PC-3 (cell line): ENCODE data around the gene SLC25A25. TPM values are rescaled to one million over a fixed set of nuclear protein-coding genes. Genes with fewer than 3 reads are reported as not detected.

Experiments used
- ATAC-seq: fragments of 200-7000 bp; cut with Tn5 transposase; 2 replicates; pipeline ENCODE4 v1.9.1; 2020; ENCODE audit warnings: mild to moderate bottlenecking, moderate library complexity
- BruUV-seq: library from RNA; stranded (reverse); fragments of 400-500 nt; replicated peaks from 2 replicates; lab custom pipeline; 2021; lab: Mats Ljungman, UMichigan
- CTCF ChIA-PET: fragments of 300-600 bp; sonication (Branson Sonifier 250); formaldehyde crosslinking; loops from one replicate; lab custom pipeline; 2022; ENCODE audit warnings: antibody characterized with exemption; lab: Charles Lee
- POLR2A ChIA-PET: fragments of 300-600 bp; sonication (Branson Sonifier 250); formaldehyde crosslinking; loops from one replicate; lab custom pipeline; 2022; ENCODE audit warnings: antibody characterized with exemption; ENCODE audit not compliant: unreplicated experiment; lab: Charles Lee
- DNase-seq: peaks from one replicate; pipeline ENCODE4 v3.0.0-alpha.2; 2015
- H2AFZ ChIP-seq: fragments of 300-600 bp; sonication (generic); 2 replicates; pipeline ENCODE4 v1.6.0; 2016; ENCODE audit warnings: antibody characterized with exemption, low read length
- H3F3A ChIP-seq: fragments of 300-600 bp; sonication (generic); one replicate; pipeline ENCODE4 v1.6.0; 2017; ENCODE audit warnings: antibody characterized with exemption, low read length, control low read depth, mild to moderate bottlenecking; ENCODE audit not compliant: unreplicated experiment
- H3K27ac ChIP-seq: fragments of 300-600 bp; sonication (generic); 2 replicates; pipeline ENCODE4 v1.5.1; 2016; ENCODE audit warnings: mild to moderate bottlenecking, low read length
- H3K27me3 ChIP-seq: fragments of 300-600 bp; sonication (generic); 2 replicates; pipeline ENCODE4 v1.6.1; 2016; ENCODE audit warnings: low read length, mixed read lengths
- H3K36me3 ChIP-seq: fragments of 300-600 bp; sonication (generic); 2 replicates; pipeline ENCODE4 v1.6.1; 2016; ENCODE audit warnings: low read depth, mixed run types, low read length, mixed read lengths
- H3K4me1 ChIP-seq: fragments of 300-600 bp; sonication (generic); 2 replicates; pipeline ENCODE4 v1.5.1; 2016; ENCODE audit warnings: low read length; ENCODE audit not compliant: insufficient read depth
- H3K4me2 ChIP-seq: fragments of 300-600 bp; sonication (generic); 2 replicates; pipeline ENCODE4 v1.6.0; 2016; ENCODE audit warnings: low read length
- H3K4me3 ChIP-seq: fragments of 300-600 bp; sonication (generic); 2 replicates; pipeline ENCODE4 v1.5.1; 2016; ENCODE audit warnings: mild to moderate bottlenecking, low read length, mixed read lengths
- H3K79me2 ChIP-seq: fragments of 300-600 bp; sonication (generic); 2 replicates; pipeline ENCODE4 v1.6.1; 2017; ENCODE audit warnings: low read length, mixed read lengths
- H3K9ac ChIP-seq: fragments of 300-600 bp; sonication (generic); 2 replicates; pipeline ENCODE4 v1.6.0; 2016; ENCODE audit warnings: mild to moderate bottlenecking, low read length
- H3K9me2 ChIP-seq: fragments of 300-600 bp; sonication (generic); replicated peaks from 2 replicates; pipeline ENCODE4 v1.6.1; 2016; ENCODE audit warnings: mixed run types, low read length, mixed read lengths
- H3K9me3 ChIP-seq: fragments of 300-600 bp; sonication (generic); 2 replicates; pipeline ENCODE4 v1.6.1; 2016; ENCODE audit warnings: low read length, mixed read lengths
- H4K20me1 ChIP-seq: fragments of 300-600 bp; sonication (generic); 2 replicates; pipeline ENCODE4 v1.6.1; 2016; ENCODE audit warnings: low read length, mixed read lengths
- EZH2 ChIP-seq: fragments of 300-600 bp; sonication (generic); IDR thresholded peaks from one replicate; pipeline ENCODE4 v1.6.1; 2017; ENCODE audit warnings: antibody characterized with exemption, mild to moderate bottlenecking, low read length; ENCODE audit not compliant: unreplicated experiment
- EZH2phosphoT487 ChIP-seq: fragments of 300-600 bp; sonication (generic); IDR thresholded peaks from 2 replicates; pipeline ENCODE4 v1.6.1; 2018; ENCODE audit warnings: mild to moderate bottlenecking, antibody characterized with exemption, low read length, borderline replicate concordance
- intact Hi-C: fragments of 100-400 bp; cut with micrococcal nuclease; formaldehyde crosslinking; loops from 2 replicates; pipeline ENCODE4 v1.9.0; 2023
- total RNA-seq: library from RNA; depleted of rRNA; stranded (reverse); fragments of >200 nt; gene quantifications from 2 replicates; pipeline ENCODE4 v1.2.3, GENCODE V29; 2014
- TF ChIP-seq, protein P1 (sequence below): fragments of 300-600 bp; sonication (generic); conservative IDR thresholded peaks from 2 replicates; pipeline ENCODE4 v1.5.1; 2017; ENCODE audit warnings: antibody characterized with exemption, low read depth, mild to moderate bottlenecking, low read length

SLC25A25 gene
- total RNA-seq, 1 experiment from 2014 or later: 25.2 TPM

DNA sequence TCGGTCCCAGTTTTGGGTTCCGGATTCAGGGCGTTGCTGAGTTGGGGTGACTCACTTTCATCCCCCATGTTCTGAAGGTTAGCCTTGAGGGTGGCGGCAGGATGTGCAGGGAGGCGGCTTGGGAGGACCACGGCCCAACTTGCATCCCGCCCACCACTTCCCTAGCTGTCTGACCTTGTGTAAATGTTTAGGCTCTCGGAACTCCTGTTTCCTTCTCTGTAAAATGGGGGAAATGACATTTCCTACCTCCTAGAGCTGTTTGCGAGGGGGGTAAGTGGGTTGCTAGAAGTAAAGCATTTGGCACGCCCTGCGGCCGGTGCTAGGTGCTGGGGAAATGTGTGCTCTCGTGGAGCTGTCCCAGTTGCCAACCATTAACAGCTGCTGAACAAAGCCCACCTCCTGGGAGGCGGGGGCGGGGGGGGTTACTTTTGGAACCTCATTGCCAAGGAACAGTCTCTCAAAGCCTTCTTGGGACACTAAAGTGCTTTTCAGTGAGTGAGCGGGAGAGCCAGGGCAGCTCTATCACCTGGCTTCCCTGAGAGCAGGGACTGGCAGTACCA, 32.0 kb downstream of the SLC25A25 start:
- peaks cover 30% of the 10 kb centered on the region for H3K4me1 ChIP-seq
- peaks cover 19% of the 10 kb centered on the region for H4K20me1 ChIP-seq
- H3K27me3 ChIP-seq: no peaks in the 10 kb centered on the region
- no peaks in the 10 kb centered on the region for H3K9me3 ChIP-seq
- intact Hi-C loops: no loop called here
- POLR2A ChIA-PET: interaction anchor here (0.7 kb wide), 1 partner anchor 109 kb away, joined by 7 read pairs; no protein-coding TSS in a partner anchor
- no peak overlapping the region for H3K27ac ChIP-seq
- no peaks in the 10 kb centered on the region for H3K9me2 ChIP-seq
- H3K9ac ChIP-seq: no peak overlapping the region
- DNase-seq (no peak), ATAC-seq (no peak)
- H2AFZ ChIP-seq: no peak overlapping the region
- CTCF ChIA-PET: no interaction called here
- TF ChIP-seq, protein P1, sequence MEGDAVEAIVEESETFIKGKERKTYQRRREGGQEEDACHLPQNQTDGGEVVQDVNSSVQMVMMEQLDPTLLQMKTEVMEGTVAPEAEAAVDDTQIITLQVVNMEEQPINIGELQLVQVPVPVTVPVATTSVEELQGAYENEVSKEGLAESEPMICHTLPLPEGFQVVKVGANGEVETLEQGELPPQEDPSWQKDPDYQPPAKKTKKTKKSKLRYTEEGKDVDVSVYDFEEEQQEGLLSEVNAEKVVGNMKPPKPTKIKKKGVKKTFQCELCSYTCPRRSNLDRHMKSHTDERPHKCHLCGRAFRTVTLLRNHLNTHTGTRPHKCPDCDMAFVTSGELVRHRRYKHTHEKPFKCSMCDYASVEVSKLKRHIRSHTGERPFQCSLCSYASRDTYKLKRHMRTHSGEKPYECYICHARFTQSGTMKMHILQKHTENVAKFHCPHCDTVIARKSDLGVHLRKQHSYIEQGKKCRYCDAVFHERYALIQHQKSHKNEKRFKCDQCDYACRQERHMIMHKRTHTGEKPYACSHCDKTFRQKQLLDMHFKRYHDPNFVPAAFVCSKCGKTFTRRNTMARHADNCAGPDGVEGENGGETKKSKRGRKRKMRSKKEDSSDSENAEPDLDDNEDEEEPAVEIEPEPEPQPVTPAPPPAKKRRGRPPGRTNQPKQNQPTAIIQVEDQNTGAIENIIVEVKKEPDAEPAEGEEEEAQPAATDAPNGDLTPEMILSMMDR: no peak
- TF ChIP-seq EZH2phosphoT487 (no peak), EZH2 (no peak)
- H3K4me2 ChIP-seq: peak overlapping the region; percentile 88
- H3F3A ChIP-seq: peaks cover 1% of the 10 kb centered on the region
- peak overlapping the region; percentile 82 for H3K4me3 ChIP-seq
- peaks cover 55% of the 10 kb centered on the region for H3K79me2 ChIP-seq
- peaks cover 19% of the 10 kb centered on the region; the same call in 1 of the 2 replicates for H3K36me3 ChIP-seq
- BruUV-seq: no TSS peak

DNA sequence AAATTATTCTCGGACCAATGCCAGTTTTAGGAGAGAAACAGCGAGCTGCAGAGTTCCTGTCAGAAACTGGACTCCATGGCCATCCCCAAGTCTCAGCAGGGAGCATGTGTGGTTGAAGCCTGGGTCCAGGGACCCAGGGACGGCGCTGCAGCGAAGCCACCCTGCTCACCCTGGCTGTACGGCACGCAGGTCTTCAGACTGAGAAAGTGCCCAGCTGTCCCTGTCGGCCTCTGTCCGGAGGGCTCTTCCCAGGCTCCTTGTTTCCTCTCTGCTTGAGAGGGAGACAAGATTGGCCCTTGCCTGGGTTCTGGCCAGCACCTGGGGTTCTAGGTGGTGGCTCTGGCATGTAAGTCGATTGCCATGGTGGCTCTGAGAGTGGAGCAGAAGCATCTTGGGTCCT, 32.5 kb downstream of the SLC25A25 start:
- Histone ChIP-seq H3K36me3 (peaks cover 19% of the 10 kb centered on the region; the same call in 1 of the 2 replicates), H3K9ac (no peak overlapping the region), H3K27me3 (no peaks in the 10 kb centered on the region), H3K9me3 (no peaks in the 10 kb centered on the region), H3K27ac (no peak overlapping the region), H3K9me2 (no peaks in the 10 kb centered on the region), H3K79me2 (peaks cover 49% of the 10 kb centered on the region), H3K4me2 (no peak overlapping the region), H3F3A (no peaks in the 10 kb centered on the region), H4K20me1 (peaks cover 19% of the 10 kb centered on the region), H2AFZ (no peak overlapping the region), H3K4me3 (no peak overlapping the region), H3K4me1 (peaks cover 25% of the 10 kb centered on the region)
- no TSS peak for BruUV-seq
- no peak for DNase-seq
- intact Hi-C loops: no loop called here
- TF ChIP-seq, protein P1: no peak
- no peak for TF ChIP-seq EZH2phosphoT487
- no peak for TF ChIP-seq EZH2
- ATAC-seq: no peak
- POLR2A ChIA-PET: interaction anchor here (0.7 kb wide), 1 partner anchor 109 kb away, joined by 7 read pairs; no protein-coding TSS in a partner anchor
- CTCF ChIA-PET: no interaction called here

GRCh38 chr9:128101231-128101661, 33.2 kb downstream of the SLC25A25 start:
- Histone ChIP-seq H3F3A (no peaks in the 10 kb centered on the region), H3K79me2 (peaks cover 43% of the 10 kb centered on the region), H3K27me3 (no peaks in the 10 kb centered on the region), H3K4me1 (peaks cover 24% of the 10 kb centered on the region), H3K9me3 (no peaks in the 10 kb centered on the region), H3K4me3 (no peak overlapping the region), H3K9ac (no peak overlapping the region), H3K36me3 (peaks cover 19% of the 10 kb centered on the region; the same call in 1 of the 2 replicates), H2AFZ (no peak overlapping the region), H4K20me1 (peaks cover 19% of the 10 kb centered on the region), H3K27ac (no peak overlapping the region), H3K9me2 (no peaks in the 10 kb centered on the region), H3K4me2 (no peak overlapping the region)
- intact Hi-C loops: no loop called here
- no TSS peak for BruUV-seq
- TF ChIP-seq, protein P1: no peak
- TF ChIP-seq EZH2 (no peak), EZH2phosphoT487 (no peak)
- POLR2A ChIA-PET: no interaction called here
- CTCF ChIA-PET: no interaction called here
- no peak for ATAC-seq
- DNase-seq: no peak
